ENCODE results near the gene PIM1.

The PIM1 gene

DNA sequence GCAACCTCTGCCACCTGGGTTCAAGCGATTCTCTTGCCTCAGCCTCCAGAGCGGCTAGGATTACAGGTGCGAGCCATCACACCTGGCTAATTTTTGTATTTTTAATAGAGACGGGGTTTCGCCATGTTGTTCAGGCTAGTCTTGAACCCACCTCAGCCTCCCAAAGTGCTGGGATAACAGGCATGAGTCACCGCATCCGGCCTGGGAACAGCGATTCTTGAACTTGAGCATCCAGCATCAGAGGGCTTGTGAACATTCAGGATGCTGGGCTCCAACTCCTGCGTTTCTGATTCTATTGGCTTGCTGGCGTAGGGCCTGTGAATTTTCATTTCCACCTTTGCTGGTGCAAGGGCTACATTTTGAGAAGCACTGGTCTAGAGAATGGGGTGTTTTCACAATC, 24.5 kb upstream of the PIM1 start:
- Histone ChIP-seq H2AFZ (ENCODE audit: low read length) (no peak overlapping the region), H3K9ac (ENCODE audit: low read depth, low read length, poor library complexity, severe bottlenecking) (no peak overlapping the region), H3K4me3 (ENCODE audit: low read length, poor library complexity, severe bottlenecking) (no peak overlapping the region), H3K36me3 (ENCODE audit: insufficient read depth, low read length) (no peaks in the 10 kb centered on the region), H4K20me1 (ENCODE audit: insufficient read depth, low read length, poor library complexity, severe bottlenecking) (no peaks in the 10 kb centered on the region), H3K27me3 (ENCODE audit: insufficient read depth, low read length, poor library complexity, severe bottlenecking) (no peaks in the 10 kb centered on the region), H3K9me3 (ENCODE audit: insufficient read depth, low read depth, low read length) (no peaks in the 10 kb centered on the region), H3K79me2 (ENCODE audit: insufficient read depth, low read length) (no peaks in the 10 kb centered on the region), H3F3A (ENCODE audit: low read depth) (no peaks in the 10 kb centered on the region), H3K9me2 (replicated peaks; ENCODE audit: low read depth, low read length) (no peaks in the 10 kb centered on the region), H3K4me1 (ENCODE audit: insufficient read depth, low read length, poor library complexity, severe bottlenecking) (no peaks in the 10 kb centered on the region), H3K4me2 (ENCODE audit: low read depth, low read length, poor library complexity, severe bottlenecking) (no peak overlapping the region)
- no peak for TF ChIP-seq EZH2phosphoT487 (IDR thresholded peaks at IDR 0.05; ENCODE audit: borderline replicate concordance)
- TF ChIP-seq, protein P1, sequence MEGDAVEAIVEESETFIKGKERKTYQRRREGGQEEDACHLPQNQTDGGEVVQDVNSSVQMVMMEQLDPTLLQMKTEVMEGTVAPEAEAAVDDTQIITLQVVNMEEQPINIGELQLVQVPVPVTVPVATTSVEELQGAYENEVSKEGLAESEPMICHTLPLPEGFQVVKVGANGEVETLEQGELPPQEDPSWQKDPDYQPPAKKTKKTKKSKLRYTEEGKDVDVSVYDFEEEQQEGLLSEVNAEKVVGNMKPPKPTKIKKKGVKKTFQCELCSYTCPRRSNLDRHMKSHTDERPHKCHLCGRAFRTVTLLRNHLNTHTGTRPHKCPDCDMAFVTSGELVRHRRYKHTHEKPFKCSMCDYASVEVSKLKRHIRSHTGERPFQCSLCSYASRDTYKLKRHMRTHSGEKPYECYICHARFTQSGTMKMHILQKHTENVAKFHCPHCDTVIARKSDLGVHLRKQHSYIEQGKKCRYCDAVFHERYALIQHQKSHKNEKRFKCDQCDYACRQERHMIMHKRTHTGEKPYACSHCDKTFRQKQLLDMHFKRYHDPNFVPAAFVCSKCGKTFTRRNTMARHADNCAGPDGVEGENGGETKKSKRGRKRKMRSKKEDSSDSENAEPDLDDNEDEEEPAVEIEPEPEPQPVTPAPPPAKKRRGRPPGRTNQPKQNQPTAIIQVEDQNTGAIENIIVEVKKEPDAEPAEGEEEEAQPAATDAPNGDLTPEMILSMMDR (conservative IDR thresholded peaks at IDR 0.05; ENCODE audit: low read length): no peak

GRCh38 chr6:37146735-37147157, 23.2 kb upstream of the PIM1 start:
- no peak overlapping the region for H2AFZ ChIP-seq (ENCODE audit: low read length)
- H3K4me1 ChIP-seq (ENCODE audit: insufficient read depth, low read length, poor library complexity, severe bottlenecking): no peaks in the 10 kb centered on the region
- H3K4me3 ChIP-seq (ENCODE audit: low read length, poor library complexity, severe bottlenecking): no peak overlapping the region
- no peaks in the 10 kb centered on the region for H3K9me3 ChIP-seq (ENCODE audit: insufficient read depth, low read depth, low read length)
- H3K36me3 ChIP-seq (ENCODE audit: insufficient read depth, low read length): no peaks in the 10 kb centered on the region
- TF ChIP-seq EZH2phosphoT487 (IDR thresholded peaks at IDR 0.05; ENCODE audit: borderline replicate concordance): no peak
- TF ChIP-seq, protein P1 (conservative IDR thresholded peaks at IDR 0.05; ENCODE audit: low read length): no peak
- H4K20me1 ChIP-seq (ENCODE audit: insufficient read depth, low read length, poor library complexity, severe bottlenecking): no peaks in the 10 kb centered on the region
- no peaks in the 10 kb centered on the region for H3K27me3 ChIP-seq (ENCODE audit: insufficient read depth, low read length, poor library complexity, severe bottlenecking)
- no peaks in the 10 kb centered on the region for H3F3A ChIP-seq (ENCODE audit: low read depth)
- H3K79me2 ChIP-seq (ENCODE audit: insufficient read depth, low read length): no peaks in the 10 kb centered on the region
- no peak overlapping the region for H3K9ac ChIP-seq (ENCODE audit: low read depth, low read length, poor library complexity, severe bottlenecking)
- no peak overlapping the region for H3K4me2 ChIP-seq (ENCODE audit: low read depth, low read length, poor library complexity, severe bottlenecking)
- no peaks in the 10 kb centered on the region for H3K9me2 ChIP-seq (replicated peaks; ENCODE audit: low read depth, low read length)

DNA sequence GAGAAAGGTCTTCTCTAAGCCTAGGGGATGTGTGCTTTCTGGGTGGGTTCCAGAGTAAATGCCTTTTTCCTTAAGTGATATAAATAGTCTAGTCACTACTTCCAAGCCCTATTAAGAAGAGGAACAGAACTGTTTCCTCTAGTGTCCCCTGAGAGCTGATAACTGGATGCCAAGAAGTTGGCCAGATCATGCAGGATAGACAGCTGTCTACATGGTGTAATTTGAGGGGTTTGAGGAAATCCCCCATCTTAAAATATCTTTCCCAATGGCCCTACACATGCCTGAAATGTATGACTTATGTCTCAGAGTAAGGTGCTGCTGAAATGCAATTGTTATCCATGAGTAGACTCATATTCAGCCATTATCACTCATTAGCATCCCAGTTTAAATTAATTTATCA, 20.2 kb upstream of the PIM1 start:
- H3K4me2 ChIP-seq (ENCODE audit: low read depth, low read length, poor library complexity, severe bottlenecking): no peak overlapping the region
- H2AFZ ChIP-seq (ENCODE audit: low read length): no peak overlapping the region; the same call in 1 of the 2 replicates

More for the DNA sequence above, 20.2 kb upstream of the PIM1 start:
- H3K9ac ChIP-seq (ENCODE audit: low read depth, low read length, poor library complexity, severe bottlenecking): no peak overlapping the region
- H3K4me1 ChIP-seq (ENCODE audit: insufficient read depth, low read length, poor library complexity, severe bottlenecking): no peaks in the 10 kb centered on the region
- no peaks in the 10 kb centered on the region for H3K9me2 ChIP-seq (replicated peaks; ENCODE audit: low read depth, low read length)
- H4K20me1 ChIP-seq (ENCODE audit: insufficient read depth, low read length, poor library complexity, severe bottlenecking): no peaks in the 10 kb centered on the region
- no peaks in the 10 kb centered on the region for H3K9me3 ChIP-seq (ENCODE audit: insufficient read depth, low read depth, low read length)
- no peaks in the 10 kb centered on the region for H3K36me3 ChIP-seq (ENCODE audit: insufficient read depth, low read length)
- H3K27me3 ChIP-seq (ENCODE audit: insufficient read depth, low read length, poor library complexity, severe bottlenecking): no peaks in the 10 kb centered on the region
- H3K79me2 ChIP-seq (ENCODE audit: insufficient read depth, low read length): no peaks in the 10 kb centered on the region
- H3K4me3 ChIP-seq (ENCODE audit: low read length, poor library complexity, severe bottlenecking): no peak overlapping the region
- no peak for TF ChIP-seq EZH2phosphoT487 (IDR thresholded peaks at IDR 0.05; ENCODE audit: borderline replicate concordance)
- TF ChIP-seq, protein P1 (conservative IDR thresholded peaks at IDR 0.05; ENCODE audit: low read length): no peak
- no peaks in the 10 kb centered on the region for H3F3A ChIP-seq (ENCODE audit: low read depth)

Measured in Loucy (cell line).